HEK293T (cell line): ENCODE results near the gene CLPX.

ENCODE experiments used
- BHLHE40 ChIP-seq: fragments of 450-650 bp; IDR thresholded peaks from 2 replicates; pipeline ENCODE4 v1.6.1; 2016; ENCODE audit warnings: mild to moderate bottlenecking, moderate library complexity, borderline replicate concordance
- FOXA1 ChIP-seq: fragments of 450-650 bp; IDR thresholded peaks from 2 replicates; pipeline ENCODE4 v1.6.1; 2016; ENCODE audit warnings: mild to moderate bottlenecking
- FOXK2 ChIP-seq: fragments of 450-650 bp; IDR thresholded peaks from 2 replicates; pipeline ENCODE4 v1.6.1; 2016; ENCODE audit warnings: mild to moderate bottlenecking
- HDGF ChIP-seq: fragments of 450-650 bp; IDR thresholded peaks from 2 replicates; pipeline ENCODE4 v1.6.1; 2017; ENCODE audit warnings: antibody characterized with exemption, borderline replicate concordance
- SP1 ChIP-seq: fragments of 450-650 bp; IDR thresholded peaks from 2 replicates; pipeline ENCODE4 v1.6.1; 2017

GRCh38 chr15:65156692-65157091, 28.4 kb downstream of the CLPX start:
- no peak for TF ChIP-seq HDGF
- no peak for TF ChIP-seq FOXA1
- TF ChIP-seq SP1: no peak
- TF ChIP-seq BHLHE40: no peak
- TF ChIP-seq FOXK2: no peak
